Gastroesophageal sphincter (tissue), 4 donors: ENCODE data around the gene MTFP1. TPM values are rescaled to one million over a fixed set of nuclear protein-coding genes. Genes with fewer than 3 reads are reported as not detected.

Source experiments
- ATAC-seq: fragments of 150-250 bp; one replicate; pipeline ENCODE4 v1.9.1; 2016; ENCODE audit warnings: mild to moderate bottlenecking, moderate library complexity
- H3K27ac ChIP-seq, 4 donors: fragments of 200-600 bp; sonication (generic) in 3 of 4; 1 replicate in 3 of 4; 2 replicates in 1 of 4; pipeline ENCODE4 v1.5.1; 2016 to 2019
- H3K27me3 ChIP-seq: fragments of 200-600 bp; sonication (generic); one replicate; pipeline ENCODE4 v1.5.1; 2019
- H3K36me3 ChIP-seq, 2 donors: fragments of 200-600 bp; sonication (generic); one replicate each; pipeline ENCODE4 v1.5.1; 2019; ENCODE audit warnings: control low read depth in 1 of 2
- H3K4me1 ChIP-seq, 3 donors: fragments of 200-600 bp; sonication (generic); 1 replicate in 2 of 3; 2 replicates in 1 of 3; pipeline ENCODE4 v1.5.1; 2016 to 2019; ENCODE audit warnings: control low read depth in 2 of 3
- H3K4me3 ChIP-seq, 2 donors: fragments of 200-600 bp; sonication (generic); one replicate each; pipeline ENCODE4 v1.5.1; 2019; ENCODE audit warnings: mild to moderate bottlenecking in 1 of 2, moderate library complexity in 1 of 2
- H3K9me3 ChIP-seq, 3 donors: fragments of 200-600 bp; sonication (generic); one replicate each; pipeline ENCODE4 v1.5.1; 2017 to 2019; ENCODE audit warnings: control low read depth in 2 of 3
- EP300 ChIP-seq: sonication (generic); formaldehyde crosslinking; IDR thresholded peaks from one replicate; pipeline ENCODE4 v1.6.1; 2017; ENCODE audit warnings: antibody characterized with exemption, mild to moderate bottlenecking
- POLR2A ChIP-seq, 2 donors: fragments of 450-650 bp; IDR thresholded peaks; one replicate each; pipeline ENCODE4 v1.6.1; 2017; ENCODE audit warnings: antibody characterized with exemption in 2 of 2, mild to moderate bottlenecking in 2 of 2, moderate library complexity in 1 of 2
- POLR2AphosphoS5 ChIP-seq: sonication (generic); formaldehyde crosslinking; IDR thresholded peaks from one replicate; pipeline ENCODE4 v1.6.1; 2017; ENCODE audit warnings: antibody characterized with exemption
- WGBS, 2 donors: methylation state at CpG; one replicate each; pipeline ENCODE4 v1.1.5; 2018; ENCODE audit warnings: low coverage in 1 of 2; 5-methylcytosine and 5-hydroxymethylcytosine counted together
- total RNA-seq, 4 donors: library from RNA; depleted of rRNA; stranded (reverse); fragments of >200 nt; gene quantifications; one replicate each; pipeline ENCODE4 v1.1.0, GENCODE V29; 2016
- TF ChIP-seq, protein P1 (sequence below), 4 experiments: fragments of 200-600 bp in 2 of 4; fragments of 450-650 bp in 2 of 4; sonication (generic) in 1 of 4; IDR thresholded peaks; one replicate each; pipeline ENCODE4 v1.5.1; 2017 to 2019; ENCODE audit warnings: antibody characterized with exemption in 4 of 4, mild to moderate bottlenecking in 2 of 4, moderate library complexity in 2 of 4

The MTFP1 gene
- total RNA-seq, 4 donors from 2014 or later: 1.1 to 10.3 (median 6.3) TPM

GRCh38 chr22:30425327-30425615, 297 bp upstream of the MTFP1 start:
- peaks cover 0 to 5% of the 10 kb centered on the region in 2 donors for H3K36me3 ChIP-seq
- H3K4me3 ChIP-seq: peak overlapping the region; percentile 45 to 66
- ATAC-seq: no peak
- no peaks in the 10 kb centered on the region for H3K27me3 ChIP-seq
- TF ChIP-seq POLR2AphosphoS5 (no peak), POLR2A (IDR thresholded peaks at IDR 0.05) (no peak), EP300 (no peak)
- TF ChIP-seq, protein P1, sequence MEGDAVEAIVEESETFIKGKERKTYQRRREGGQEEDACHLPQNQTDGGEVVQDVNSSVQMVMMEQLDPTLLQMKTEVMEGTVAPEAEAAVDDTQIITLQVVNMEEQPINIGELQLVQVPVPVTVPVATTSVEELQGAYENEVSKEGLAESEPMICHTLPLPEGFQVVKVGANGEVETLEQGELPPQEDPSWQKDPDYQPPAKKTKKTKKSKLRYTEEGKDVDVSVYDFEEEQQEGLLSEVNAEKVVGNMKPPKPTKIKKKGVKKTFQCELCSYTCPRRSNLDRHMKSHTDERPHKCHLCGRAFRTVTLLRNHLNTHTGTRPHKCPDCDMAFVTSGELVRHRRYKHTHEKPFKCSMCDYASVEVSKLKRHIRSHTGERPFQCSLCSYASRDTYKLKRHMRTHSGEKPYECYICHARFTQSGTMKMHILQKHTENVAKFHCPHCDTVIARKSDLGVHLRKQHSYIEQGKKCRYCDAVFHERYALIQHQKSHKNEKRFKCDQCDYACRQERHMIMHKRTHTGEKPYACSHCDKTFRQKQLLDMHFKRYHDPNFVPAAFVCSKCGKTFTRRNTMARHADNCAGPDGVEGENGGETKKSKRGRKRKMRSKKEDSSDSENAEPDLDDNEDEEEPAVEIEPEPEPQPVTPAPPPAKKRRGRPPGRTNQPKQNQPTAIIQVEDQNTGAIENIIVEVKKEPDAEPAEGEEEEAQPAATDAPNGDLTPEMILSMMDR (IDR thresholded peaks at IDR 0.05): no peak
- peak overlapping the region in 3 of 4 donors; percentile 83 to 98 (median 84) for H3K27ac ChIP-seq
- H3K4me1 ChIP-seq: peaks cover 0 to 59% (median 32%) of the 10 kb centered on the region in 3 donors
- 2 to 3% methylated on average over 4 to 9 of the region's 9 CpGs for WGBS, 2 donors
- no peaks in the 10 kb centered on the region for H3K9me3 ChIP-seq

GRCh38 chr22:30426388-30427353, 1.1 kb downstream of the MTFP1 start:
- Histone ChIP-seq H3K27me3 (no peaks in the 10 kb centered on the region), H3K9me3 (no peaks in the 10 kb centered on the region), H3K4me3 (peak overlapping the region in 1 of 2 donors; percentile 66), H3K36me3 (no peaks in the 10 kb centered on the region), H3K4me1 (peaks cover 0 to 45% (median 30%) of the 10 kb centered on the region in 3 donors), H3K27ac (peak overlapping the region in 3 of 4 donors; percentile 83 to 98 (median 84))
- ATAC-seq: peak; percentile 7
- TF ChIP-seq POLR2A (IDR thresholded peaks at IDR 0.05) (no peak), POLR2AphosphoS5 (peak; percentile 37), EP300 (no peak)
- TF ChIP-seq, protein P1 (IDR thresholded peaks at IDR 0.05): peak in 3 of 4 experiments; percentile 54 to 75 (median 67)
- WGBS, 2 donors: 40 to 64% methylated on average over 2 to 11 of the region's 29 CpGs

GRCh38 chr22:30427871-30428270, 2.3 kb downstream of the MTFP1 start:
- H3K4me1 ChIP-seq: peaks cover 0 to 33% (median 20%) of the 10 kb centered on the region in 3 donors
- H3K27me3 ChIP-seq: no peaks in the 10 kb centered on the region
- no peaks in the 10 kb centered on the region for H3K36me3 ChIP-seq
- no peak for ATAC-seq
- no peaks in the 10 kb centered on the region for H3K9me3 ChIP-seq
- no peak for TF ChIP-seq POLR2A (IDR thresholded peaks at IDR 0.05)
- TF ChIP-seq, protein P1 (IDR thresholded peaks at IDR 0.05): no peak
- no peak for TF ChIP-seq POLR2AphosphoS5
- TF ChIP-seq EP300: no peak
- no peak overlapping the region for H3K27ac ChIP-seq
- H3K4me3 ChIP-seq: no peak overlapping the region
- WGBS, 2 donors: 80% methylated on average over 1 of the region's 1 CpG; no CpG with 5 or more reads in 1 of the 2 donors

DNA sequence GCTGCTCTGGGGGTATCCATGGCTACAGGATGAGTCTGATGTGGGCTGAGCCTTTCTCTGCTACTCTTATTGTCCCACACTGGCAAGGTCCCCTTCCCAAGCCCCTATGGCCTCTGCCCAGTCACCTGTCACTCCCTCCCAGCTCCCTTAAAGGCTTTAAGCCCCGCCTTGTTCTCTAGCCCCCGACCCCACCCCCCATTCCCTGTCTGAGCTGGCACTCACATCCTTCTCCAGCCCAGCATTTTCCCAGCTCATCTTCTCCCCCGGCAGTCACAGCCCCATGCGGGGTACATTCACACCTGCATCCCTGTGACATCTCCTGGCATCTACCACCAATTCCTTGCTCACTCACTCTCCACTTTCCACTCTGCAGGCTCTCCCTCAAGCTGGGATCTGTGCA, 4.3 kb downstream of the MTFP1 start:
- H3K4me3 ChIP-seq: no peak overlapping the region
- no peaks in the 10 kb centered on the region for H3K27me3 ChIP-seq
- H3K9me3 ChIP-seq: no peaks in the 10 kb centered on the region
- ATAC-seq: no peak
- H3K4me1 ChIP-seq: peaks cover 0 to 21% (median 14%) of the 10 kb centered on the region in 3 donors
- no peak overlapping the region for H3K27ac ChIP-seq
- 38 to 44% methylated on average over 3 to 4 of the region's 4 CpGs for WGBS, 2 donors
- no peaks in the 10 kb centered on the region for H3K36me3 ChIP-seq
- TF ChIP-seq POLR2AphosphoS5 (no peak), EP300 (no peak), POLR2A (IDR thresholded peaks at IDR 0.05) (no peak)
- TF ChIP-seq, protein P1 (IDR thresholded peaks at IDR 0.05): no peak
